OCI-LY7 (cell line): ENCODE data around the gene HERC2. TPM values are rescaled to one million over a fixed set of nuclear protein-coding genes. Genes with fewer than 3 reads are reported as not detected.
"Not testable (repeated sequence)": the region's sequence is repeated elsewhere in the genome, so short reads cannot be mapped to it uniquely, and the experiment has no call there.

ENCODE experiments used
- BruUV-seq: library from RNA; stranded (reverse); fragments of 400-500 nt; replicated peaks from 2 replicates; lab custom pipeline; 2021; lab: Mats Ljungman, UMichigan
- CTCF ChIA-PET: fragments of 300-600 bp; sonication (Branson Sonifier 250); formaldehyde crosslinking; loops from one replicate; lab custom pipeline; 2022; ENCODE audit warnings: antibody characterized with exemption; ENCODE audit not compliant: unreplicated experiment; lab: Charles Lee
- POLR2A ChIA-PET: fragments of 300-600 bp; sonication (Branson Sonifier 250); formaldehyde crosslinking; loops from one replicate; lab custom pipeline; 2022; ENCODE audit warnings: antibody characterized with exemption; lab: Charles Lee
- DNase-seq: peaks from one replicate; pipeline ENCODE4 v3.0.0-alpha.2; 2015; ENCODE audit warnings: low spot score
- H2AFZ ChIP-seq: fragments of 200-600 bp; sonication (generic), shearing (Covaris generic); 2 replicates; pipeline ENCODE4 v1.6.1; 2014; ENCODE audit warnings: mild to moderate bottlenecking, antibody characterized with exemption, low read length, moderate library complexity
- H3K27ac ChIP-seq: fragments of 200-600 bp; sonication (generic); 2 replicates; pipeline ENCODE4 v1.5.1; 2014; ENCODE audit warnings: mixed run types, low read depth, mild to moderate bottlenecking, moderate library complexity, low read length, inconsistent platforms; ENCODE audit not compliant: poor library complexity, severe bottlenecking
- H3K36me3 ChIP-seq: fragments of 200-600 bp; sonication (generic); 2 replicates; pipeline ENCODE4 v1.6.1; 2014; ENCODE audit warnings: mild to moderate bottlenecking, antibody characterized with exemption, low read length, moderate library complexity, mixed read lengths; ENCODE audit not compliant: insufficient read depth
- H3K4me1 ChIP-seq: fragments of 200-600 bp; sonication (generic); 2 replicates; pipeline ENCODE4 v1.5.1; 2014; ENCODE audit warnings: mild to moderate bottlenecking, low read length; ENCODE audit not compliant: insufficient read depth, poor library complexity, severe bottlenecking
- H3K4me2 ChIP-seq: fragments of 200-600 bp; sonication (generic); 2 replicates; pipeline ENCODE4 v1.6.1; 2014; ENCODE audit warnings: mild to moderate bottlenecking, low read length
- H3K4me3 ChIP-seq: fragments of 200-600 bp; sonication (generic); 2 replicates; pipeline ENCODE4 v1.5.1; 2014; ENCODE audit warnings: mild to moderate bottlenecking, low read depth, low read length; ENCODE audit not compliant: poor library complexity, severe bottlenecking
- H3K79me2 ChIP-seq: fragments of 200-600 bp; sonication (generic); 2 replicates; pipeline ENCODE4 v1.6.1; 2016; ENCODE audit warnings: low read depth, mild to moderate bottlenecking, low read length, moderate library complexity, mixed read lengths; ENCODE audit not compliant: insufficient read depth
- H3K9me2 ChIP-seq: fragments of 200-600 bp; sonication (generic); 2 replicates; pipeline ENCODE4 v1.6.1; 2016; ENCODE audit warnings: mild to moderate bottlenecking, low read length, mixed read lengths; ENCODE audit not compliant: insufficient read depth
- H3K9me3 ChIP-seq: fragments of 200-600 bp; sonication (generic); 2 replicates; pipeline ENCODE4 v1.6.1; 2014; ENCODE audit warnings: mild to moderate bottlenecking, mixed run types, low read length, mixed read lengths
- H4K20me1 ChIP-seq: fragments of 200-600 bp; sonication (generic); 2 replicates; pipeline ENCODE4 v1.6.1; 2014; ENCODE audit warnings: mild to moderate bottlenecking, antibody characterized with exemption, low read length, moderate library complexity, mixed read lengths; ENCODE audit not compliant: insufficient read depth
- EZH2phosphoT487 ChIP-seq: fragments of 200-600 bp; sonication (generic); IDR thresholded peaks from 2 replicates; pipeline ENCODE4 v1.6.1; 2018; ENCODE audit warnings: low read depth, borderline replicate concordance, mild to moderate bottlenecking, mixed run types, antibody characterized with exemption, low read length, moderate library complexity, mixed read lengths
- intact Hi-C: fragments of 100-400 bp; cut with micrococcal nuclease; formaldehyde crosslinking; loops from one replicate; pipeline ENCODE4 v1.10.0; 2022; ENCODE audit not compliant: unreplicated experiment
- total RNA-seq, 2 experiments: library from RNA; depleted of rRNA in 1 of 2; stranded (reverse); fragments of >200 nt in 1 of 2; shearing (Covaris generic) in 1 of 2; gene quantifications; 2 replicates each; pipeline ENCODE4 v1.2.3, GENCODE V29; 2014 to 2022
- TF ChIP-seq, protein P1 (sequence below): fragments of 200-600 bp; sonication (generic); conservative IDR thresholded peaks from 2 replicates; pipeline ENCODE4 v1.5.1; 2014; ENCODE audit warnings: mild to moderate bottlenecking, antibody characterized with exemption, low read length, moderate library complexity, mixed read lengths

The HERC2 gene
- total RNA-seq, 2 experiments from 2014 or later, result 55.5 to 94.0 TPM

DNA sequence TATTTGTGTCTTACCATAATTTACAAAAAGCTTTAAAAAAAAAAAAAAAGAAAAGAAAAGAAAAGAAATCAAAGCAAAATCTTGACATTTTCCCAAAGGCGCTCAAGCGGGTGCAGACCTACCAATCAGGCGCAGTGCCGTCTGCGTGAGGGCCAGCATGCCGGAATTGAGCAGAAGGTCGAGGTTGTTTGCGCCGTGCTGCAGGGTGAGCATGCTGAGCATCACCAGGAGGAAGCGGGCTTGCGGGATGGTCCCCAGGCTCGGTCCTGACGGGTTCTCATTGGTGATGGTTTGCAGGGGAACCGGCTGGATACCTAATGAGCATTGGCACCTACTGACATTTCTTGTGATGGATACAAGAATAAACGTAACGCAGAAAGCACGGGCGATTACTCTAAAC lies 93.9 kb downstream of the HERC2 start:
- DNase-seq, result no peak
- H3K36me3 ChIP-seq, result peaks cover 32% of the 10 kb centered on the region
- H3K9me3 ChIP-seq, result no peaks in the 10 kb centered on the region
- H2AFZ ChIP-seq, result no peak overlapping the region
- ChIA-PET CTCF (no interaction called here), POLR2A (interaction anchor here (0.6 kb wide), 1 partner anchor 1976 kb away, joined by 3 read pairs; no protein-coding TSS in a partner anchor)
- no peaks in the 10 kb centered on the region for H4K20me1 ChIP-seq
- TF ChIP-seq EZH2phosphoT487, result no peak
- TF ChIP-seq, protein P1, sequence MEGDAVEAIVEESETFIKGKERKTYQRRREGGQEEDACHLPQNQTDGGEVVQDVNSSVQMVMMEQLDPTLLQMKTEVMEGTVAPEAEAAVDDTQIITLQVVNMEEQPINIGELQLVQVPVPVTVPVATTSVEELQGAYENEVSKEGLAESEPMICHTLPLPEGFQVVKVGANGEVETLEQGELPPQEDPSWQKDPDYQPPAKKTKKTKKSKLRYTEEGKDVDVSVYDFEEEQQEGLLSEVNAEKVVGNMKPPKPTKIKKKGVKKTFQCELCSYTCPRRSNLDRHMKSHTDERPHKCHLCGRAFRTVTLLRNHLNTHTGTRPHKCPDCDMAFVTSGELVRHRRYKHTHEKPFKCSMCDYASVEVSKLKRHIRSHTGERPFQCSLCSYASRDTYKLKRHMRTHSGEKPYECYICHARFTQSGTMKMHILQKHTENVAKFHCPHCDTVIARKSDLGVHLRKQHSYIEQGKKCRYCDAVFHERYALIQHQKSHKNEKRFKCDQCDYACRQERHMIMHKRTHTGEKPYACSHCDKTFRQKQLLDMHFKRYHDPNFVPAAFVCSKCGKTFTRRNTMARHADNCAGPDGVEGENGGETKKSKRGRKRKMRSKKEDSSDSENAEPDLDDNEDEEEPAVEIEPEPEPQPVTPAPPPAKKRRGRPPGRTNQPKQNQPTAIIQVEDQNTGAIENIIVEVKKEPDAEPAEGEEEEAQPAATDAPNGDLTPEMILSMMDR, result no peak
- H3K27ac ChIP-seq, result no peak overlapping the region
- no peak overlapping the region for H3K4me2 ChIP-seq
- no peaks in the 10 kb centered on the region for H3K4me1 ChIP-seq
- intact Hi-C loops, result no loop called here
- H3K4me3 ChIP-seq, result no peak overlapping the region
- H3K9me2 ChIP-seq, result no peaks in the 10 kb centered on the region
- BruUV-seq, result no TSS peak
- H3K79me2 ChIP-seq, result no peaks in the 10 kb centered on the region

DNA sequence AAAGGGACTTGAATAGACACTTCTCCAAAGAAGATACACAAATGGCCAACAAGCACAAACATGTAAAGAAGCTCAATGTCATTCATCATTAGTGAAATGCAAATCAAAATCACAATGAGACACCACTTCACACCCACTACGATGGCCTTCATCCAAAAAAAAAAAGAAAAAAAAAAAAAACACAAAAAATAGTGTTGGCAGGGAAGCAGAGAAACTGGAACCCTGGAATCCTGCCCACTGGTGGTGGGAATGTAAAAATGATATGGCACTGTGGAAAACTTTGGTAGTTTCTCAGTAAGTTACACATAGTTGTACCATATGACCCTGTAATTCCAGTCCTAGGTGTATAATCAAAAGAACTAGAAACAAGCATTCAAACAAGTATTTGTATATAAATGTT lies 94.7 kb downstream of the HERC2 start:
- H3K4me3 ChIP-seq, H3K4me1 ChIP-seq, intact Hi-C loops, H3K9me3 ChIP-seq, H3K79me2 ChIP-seq, H4K20me1 ChIP-seq, H3K27ac ChIP-seq, H3K4me2 ChIP-seq, H3K9me2 ChIP-seq, DNase-seq, H2AFZ ChIP-seq, CTCF ChIA-PET, BruUV-seq: not testable (repeated sequence)
- TF ChIP-seq, protein P1, result peak; percentile 48
- POLR2A ChIA-PET, result interaction anchor here (0.6 kb wide), 1 partner anchor 1976 kb away, joined by 3 read pairs; no protein-coding TSS in a partner anchor
- H3K36me3 ChIP-seq, result peaks cover 27% of the 10 kb centered on the region

DNA sequence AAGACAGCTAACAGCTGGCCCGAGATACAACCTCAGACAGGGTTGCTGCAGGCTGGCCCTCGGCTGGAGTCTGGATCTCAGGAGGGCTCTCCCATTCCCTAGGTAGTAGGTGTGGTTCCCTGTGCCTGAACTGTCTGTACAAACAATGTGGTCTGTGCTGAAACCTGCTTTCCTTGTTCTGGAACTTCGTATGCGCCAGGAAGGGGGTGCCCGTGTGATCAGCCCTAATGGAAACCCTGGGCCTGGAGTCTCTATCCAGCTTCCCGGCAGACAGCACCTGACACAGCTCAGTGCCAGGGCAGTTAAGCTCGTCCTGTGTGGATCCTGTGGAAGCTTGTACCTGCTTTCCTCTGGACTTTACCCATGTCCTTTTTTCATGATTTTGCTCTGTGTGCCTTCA lies 99.4 kb downstream of the HERC2 start:
- peaks cover 33% of the 10 kb centered on the region for H3K36me3 ChIP-seq
- BruUV-seq, H2AFZ ChIP-seq, DNase-seq, H3K79me2 ChIP-seq, H3K9me2 ChIP-seq, CTCF ChIA-PET, H3K27ac ChIP-seq, intact Hi-C loops, POLR2A ChIA-PET, H4K20me1 ChIP-seq, H3K9me3 ChIP-seq, H3K4me2 ChIP-seq, H3K4me1 ChIP-seq, H3K4me3 ChIP-seq: not testable (repeated sequence)

DNA sequence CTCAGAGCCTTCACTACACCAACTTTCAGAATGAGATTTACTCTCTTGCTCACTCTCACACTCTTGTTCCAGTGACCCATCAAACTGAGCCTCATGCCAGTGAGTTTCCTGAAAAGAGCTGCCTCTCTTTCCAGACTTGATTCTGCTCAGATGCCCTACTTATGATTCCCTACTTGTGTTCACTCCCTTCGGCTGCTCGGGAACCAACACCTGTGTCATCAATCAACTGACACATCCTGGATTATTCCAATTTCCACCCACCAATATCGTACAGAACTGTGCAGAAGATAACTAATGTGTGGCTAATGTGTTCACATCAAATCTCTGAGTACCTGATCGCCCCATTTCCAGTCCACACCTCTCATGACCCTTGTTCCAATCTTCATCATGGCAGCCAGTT lies 100.3 kb downstream of the HERC2 start:
- H4K20me1 ChIP-seq, H3K79me2 ChIP-seq, POLR2A ChIA-PET, H3K27ac ChIP-seq, DNase-seq, H3K4me1 ChIP-seq, H3K4me2 ChIP-seq, CTCF ChIA-PET, BruUV-seq, H3K9me2 ChIP-seq, H3K9me3 ChIP-seq, H2AFZ ChIP-seq, intact Hi-C loops, H3K4me3 ChIP-seq: not testable (repeated sequence)
- peaks cover 26% of the 10 kb centered on the region for H3K36me3 ChIP-seq
